ENCODE data around the gene CDC23.
"Not testable (repeated sequence)": the region's sequence is repeated elsewhere in the genome, so short reads cannot be mapped to it uniquely, and the experiment has no call there.

The CDC23 gene

GRCh38 chr5:138143578-138143977, 69.5 kb downstream of the CDC23 start:
- H3K36me3 Mint-ChIP-seq (ENCODE audit: low read depth); intact Hi-C loops (cut with micrococcal nuclease); H3K27ac Mint-ChIP-seq; H3K9me3 Mint-ChIP-seq; H3K4me3 Mint-ChIP-seq: not testable (repeated sequence)
- Mint-ChIP-seq H3K4me1 (ENCODE audit: low read depth) (peaks cover 10% of the 10 kb centered on the region), H3K27me3 (peaks cover 39% of the 10 kb centered on the region)

- Mint-ChIP-seq H3K4me3 (no peak overlapping the region), H3K27ac (no peak overlapping the region), H3K36me3 (ENCODE audit: low read depth) (no peaks in the 10 kb centered on the region), H3K9me3 (no peaks in the 10 kb centered on the region), H3K4me1 (ENCODE audit: low read depth) (peaks cover 10% of the 10 kb centered on the region), H3K27me3 (peaks cover 53% of the 10 kb centered on the region)
- intact Hi-C loops (cut with micrococcal nuclease), result no loop called here
Observed at GRCh38 chr5:138141734-138142133, 71.4 kb downstream of the CDC23 start.

GRCh38 chr5:138140268-138140667, 72.9 kb downstream of the CDC23 start:
- Mint-ChIP-seq H3K4me1 (ENCODE audit: low read depth) (peaks cover 15% of the 10 kb centered on the region), H3K36me3 (ENCODE audit: low read depth) (no peaks in the 10 kb centered on the region), H3K9me3 (no peaks in the 10 kb centered on the region), H3K27ac (no peak overlapping the region), H3K27me3 (peaks cover 55% of the 10 kb centered on the region), H3K4me3 (no peak overlapping the region)
- intact Hi-C loops (cut with micrococcal nuclease), result no loop called here

- intact Hi-C loops (cut with micrococcal nuclease), result loop anchor here (2.0 kb wide), 1 partner anchor 105 kb away; no protein-coding TSS in a partner anchor
- Mint-ChIP-seq H3K4me1 (ENCODE audit: low read depth) (peaks cover 15% of the 10 kb centered on the region), H3K36me3 (ENCODE audit: low read depth) (no peaks in the 10 kb centered on the region), H3K27me3 (peaks cover 55% of the 10 kb centered on the region), H3K4me3 (no peak overlapping the region), H3K9me3 (no peaks in the 10 kb centered on the region), H3K27ac (no peak overlapping the region)
Observed at GRCh38 chr5:138139781-138140090, 73.4 kb downstream of the CDC23 start.

- H3K4me3 Mint-ChIP-seq, result peak within 1 kb of the TSS; percentile 23
- H3K27me3 Mint-ChIP-seq, result peaks cover 55% of the 10 kb centered on the region
- no peak within 1 kb of the TSS for H3K27ac Mint-ChIP-seq
- H3K4me1 Mint-ChIP-seq (ENCODE audit: low read depth), result peaks cover 15% of the 10 kb centered on the region
- no peaks in the 10 kb centered on the region for H3K9me3 Mint-ChIP-seq
- no peaks in the 10 kb centered on the region for H3K36me3 Mint-ChIP-seq (ENCODE audit: low read depth)
- intact Hi-C loops (cut with micrococcal nuclease), result loop anchor here (2.0 kb wide), 1 partner anchor 104 kb away; no protein-coding TSS in a partner anchor
Observed at GRCh38 chr5:138138949-138139780, 74.0 kb downstream of the CDC23 start, which contains the start of gene NME5. Gene NME5, minus strand, starts transcription at chr5:138139428. Its CDS starts 648 bp downstream, at chr5:138138780.

All from dendritic cell treated with granulocyte-macrophage colony-stimulating factor and Interleukin-4, amounts not matched to agents 40 ng/mL and 50 ng/mL, for 4 days (primary cell).